Right renal pelvis (tissue), 4 donors: ENCODE data around the gene LTB. TPM values are rescaled to one million over a fixed set of nuclear protein-coding genes. Genes with fewer than 3 reads are reported as not detected.

Experiments used
- DNase-seq, 4 donors: peaks; one replicate each; pipeline ENCODE4 v3.0.0-alpha.2; 2013; ENCODE audit warnings: low read depth in 4 of 4, low spot score in 3 of 4, missing footprints in 1 of 4
- polyA plus RNA-seq, 4 donors: library from polyadenylated mRNA; unstranded; fragments of 120-200 nt; gene quantifications; one replicate each; pipeline ENCODE4 v1.2.1, GENCODE V29; 2013; ENCODE audit not compliant: insufficient read length in 4 of 4

Gene LTB
- polyA plus RNA-seq, 4 donors: 1.0 to 2.3 (median 1.2) TPM

- DNase-seq: no peak
Measured at GRCh38 chr6:31576897-31577578, 5.2 kb downstream of the LTB start.

DNA sequence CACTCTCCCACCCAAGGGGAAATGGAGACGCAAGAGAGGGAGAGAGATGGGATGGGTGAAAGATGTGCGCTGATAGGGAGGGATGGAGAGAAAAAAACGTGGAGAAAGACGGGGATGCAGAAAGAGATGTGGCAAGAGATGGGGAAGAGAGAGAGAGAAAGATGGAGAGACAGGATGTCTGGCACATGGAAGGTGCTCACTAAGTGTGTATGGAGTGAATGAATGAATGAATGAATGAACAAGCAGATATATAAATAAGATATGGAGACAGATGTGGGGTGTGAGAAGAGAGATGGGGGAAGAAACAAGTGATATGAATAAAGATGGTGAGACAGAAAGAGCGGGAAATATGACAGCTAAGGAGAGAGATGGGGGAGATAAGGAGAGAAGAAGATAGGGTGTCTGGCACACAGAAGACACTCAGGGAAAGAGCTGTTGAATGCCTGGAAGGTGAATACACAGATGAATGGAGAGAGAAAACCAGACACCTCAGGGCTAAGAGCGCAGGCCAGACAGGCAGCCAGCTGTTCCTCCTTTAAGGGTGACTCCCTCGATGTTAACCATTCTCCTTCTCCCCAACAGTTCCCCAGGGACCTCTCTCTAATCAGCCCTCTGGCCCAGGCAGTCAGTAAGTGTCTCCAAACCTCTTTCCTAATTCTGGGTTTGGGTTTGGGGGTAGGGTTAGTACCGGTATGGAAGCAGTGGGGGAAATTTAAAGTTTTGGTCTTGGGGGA is 6.1 kb downstream of the LTB start:
- DNase-seq: no peak

DNA sequence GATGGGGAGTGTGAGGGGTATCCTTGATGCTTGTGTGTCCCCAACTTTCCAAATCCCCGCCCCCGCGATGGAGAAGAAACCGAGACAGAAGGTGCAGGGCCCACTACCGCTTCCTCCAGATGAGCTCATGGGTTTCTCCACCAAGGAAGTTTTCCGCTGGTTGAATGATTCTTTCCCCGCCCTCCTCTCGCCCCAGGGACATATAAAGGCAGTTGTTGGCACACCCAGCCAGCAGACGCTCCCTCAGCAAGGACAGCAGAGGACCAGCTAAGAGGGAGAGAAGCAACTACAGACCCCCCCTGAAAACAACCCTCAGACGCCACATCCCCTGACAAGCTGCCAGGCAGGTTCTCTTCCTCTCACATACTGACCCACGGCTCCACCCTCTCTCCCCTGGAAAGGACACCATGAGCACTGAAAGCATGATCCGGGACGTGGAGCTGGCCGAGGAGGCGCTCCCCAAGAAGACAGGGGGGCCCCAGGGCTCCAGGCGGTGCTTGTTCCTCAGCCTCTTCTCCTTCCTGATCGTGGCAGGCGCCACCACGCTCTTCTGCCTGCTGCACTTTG is 6.8 kb downstream of the LTB start, which contains the start of gene TNF:
Gene TNF, plus strand, starts transcription at position 231 of the 567 bp plus-strand sequence. Its CDS starts 177 bp downstream, at position 408.
- DNase-seq: no peak

GRCh38 chr6:31574106-31575061 is 7.8 kb downstream of the LTB start:
- no peak for DNase-seq

- DNase-seq: no peak
Measured at GRCh38 chr6:31573239-31574105, 8.8 kb downstream of the LTB start.

DNA sequence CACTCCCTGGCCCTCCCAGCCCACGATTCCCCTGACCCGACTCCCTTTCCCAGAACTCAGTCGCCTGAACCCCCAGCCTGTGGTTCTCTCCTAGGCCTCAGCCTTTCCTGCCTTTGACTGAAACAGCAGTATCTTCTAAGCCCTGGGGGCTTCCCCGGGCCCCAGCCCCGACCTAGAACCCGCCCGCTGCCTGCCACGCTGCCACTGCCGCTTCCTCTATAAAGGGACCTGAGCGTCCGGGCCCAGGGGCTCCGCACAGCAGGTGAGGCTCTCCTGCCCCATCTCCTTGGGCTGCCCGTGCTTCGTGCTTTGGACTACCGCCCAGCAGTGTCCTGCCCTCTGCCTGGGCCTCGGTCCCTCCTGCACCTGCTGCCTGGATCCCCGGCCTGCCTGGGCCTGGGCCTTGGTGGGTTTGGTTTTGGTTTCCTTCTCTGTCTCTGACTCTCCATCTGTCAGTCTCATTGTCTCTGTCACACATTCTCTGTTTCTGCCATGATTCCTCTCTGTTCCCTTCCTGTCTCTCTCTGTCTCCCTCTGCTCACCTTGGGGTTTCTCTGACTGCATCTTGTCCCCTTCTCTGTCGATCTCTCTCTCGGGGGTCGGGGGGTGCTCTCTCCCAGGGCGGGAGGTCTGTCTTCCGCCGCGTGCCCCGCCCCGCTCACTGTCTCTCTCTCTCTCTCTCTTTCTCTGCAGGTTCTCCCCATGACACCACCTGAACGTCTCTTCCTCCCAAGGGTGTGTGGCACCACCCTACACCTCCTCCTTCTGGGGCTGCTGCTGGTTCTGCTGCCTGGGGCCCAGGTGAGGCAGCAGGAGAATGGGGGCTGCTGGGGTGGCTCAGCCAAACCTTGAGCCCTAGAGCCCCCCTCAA is 9.9 kb downstream of the LTB start, which contains the start of gene LTA:
Gene LTA, plus strand, starts transcription at position 249 of the 871 bp plus-strand sequence. Its CDS starts 454 bp downstream, at position 703.
- no peak for DNase-seq

GRCh38 chr6:31569861-31570536 is 12.2 kb downstream of the LTB start:
- DNase-seq: no peak

- DNase-seq: no peak
Measured at GRCh38 chr6:31568537-31568961, 13.7 kb downstream of the LTB start.

GRCh38 chr6:31567531-31568370 is 14.5 kb downstream of the LTB start:
- DNase-seq: no peak

DNA sequence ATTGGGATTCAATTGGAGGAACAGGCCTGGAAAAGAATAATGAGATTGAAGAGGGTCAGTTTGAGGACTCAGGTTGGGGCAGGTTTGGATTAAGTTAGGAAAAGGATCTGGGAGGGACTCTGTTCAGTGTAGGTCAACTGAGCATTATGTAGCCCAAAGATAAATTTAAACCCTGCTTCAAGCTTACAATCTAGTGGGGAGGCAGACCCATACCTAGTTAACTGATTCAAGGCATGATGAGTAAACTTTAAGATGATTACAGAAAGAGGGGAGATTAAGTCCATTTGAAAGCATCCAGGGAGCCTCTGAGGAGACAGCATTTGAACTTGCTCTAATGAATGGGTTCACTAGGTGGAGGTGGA is 21.5 kb downstream of the LTB start:
- no peak for DNase-seq

DNA sequence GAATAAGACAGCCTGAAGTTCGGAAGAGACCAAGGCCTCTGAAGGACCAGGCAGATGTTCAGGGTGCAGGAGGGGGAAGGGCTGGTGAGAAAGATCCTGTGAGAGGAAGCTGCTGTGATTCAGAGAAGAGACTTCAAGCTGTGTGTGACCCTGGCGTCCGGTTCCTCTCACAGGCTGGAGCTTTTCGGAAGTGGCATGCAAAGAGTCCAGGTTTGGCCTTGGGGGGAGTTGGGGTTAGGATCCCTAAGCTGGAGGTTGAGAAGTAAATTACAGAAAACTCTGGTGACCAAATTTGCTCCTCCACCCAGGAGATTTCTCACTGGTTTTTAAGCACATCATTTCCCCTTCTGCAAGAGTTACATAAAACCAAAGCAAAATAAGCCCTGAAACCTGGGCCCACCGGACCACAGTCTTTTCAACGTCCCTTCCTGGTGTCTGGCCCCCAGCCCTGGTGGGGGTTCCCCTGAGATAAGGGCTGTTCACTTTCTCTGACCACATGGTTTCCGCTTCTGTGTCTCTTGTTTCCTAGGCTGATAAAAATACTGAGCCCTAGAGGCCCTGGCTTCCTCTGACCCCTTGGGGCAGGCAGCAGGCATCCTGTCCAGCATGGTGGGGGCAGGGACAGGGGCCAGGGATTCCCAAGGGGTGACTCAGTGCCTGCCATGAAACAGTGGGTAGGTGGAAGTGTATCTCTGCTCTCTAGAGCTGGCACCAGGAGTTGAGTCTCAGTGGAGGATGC is 22.1 kb downstream of the LTB start:
- DNase-seq: no peak

- DNase-seq: no peak
Measured at GRCh38 chr6:31559606-31559957, 22.6 kb downstream of the LTB start.

DNA sequence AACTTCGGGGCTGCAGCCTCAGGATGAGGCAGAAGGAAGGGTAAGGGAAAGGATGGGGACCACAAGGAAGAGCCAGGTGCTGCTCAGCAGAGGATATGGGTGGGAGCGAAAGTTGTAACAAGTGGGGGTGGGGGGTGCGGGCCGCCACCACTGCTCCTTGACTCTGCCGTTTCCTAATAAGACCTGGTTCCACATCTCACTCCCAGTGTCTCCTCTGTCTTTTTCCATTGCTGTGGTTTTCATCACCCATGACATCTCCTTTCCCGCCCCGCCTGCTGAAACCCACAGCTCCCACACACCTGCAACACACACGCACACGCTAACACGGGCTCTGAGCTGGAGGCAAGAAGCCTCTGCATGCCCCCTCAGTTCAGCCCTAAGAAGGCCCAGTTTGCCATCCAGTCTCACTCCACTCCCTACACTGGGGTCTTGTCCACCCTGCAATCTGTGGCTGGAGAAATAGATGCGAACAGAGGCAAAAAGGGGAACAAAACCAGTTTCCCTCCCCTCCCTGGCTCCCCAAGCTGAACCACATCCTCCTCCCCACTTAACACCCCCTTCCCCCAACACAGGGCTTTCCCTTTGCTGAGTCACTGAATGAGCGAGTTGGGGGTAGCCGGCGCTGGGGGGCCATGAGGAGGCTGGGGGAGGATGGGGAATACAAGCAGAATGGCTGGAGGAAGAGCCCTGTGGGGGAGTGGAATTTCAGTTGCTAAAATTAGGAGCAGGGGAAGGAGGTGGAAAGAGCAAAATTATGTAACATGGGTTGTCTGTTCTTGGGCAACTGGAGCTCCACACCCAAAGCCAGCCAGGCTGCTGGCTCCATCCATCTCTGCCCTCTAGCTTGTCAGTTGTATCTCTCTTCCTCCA is 23.4 kb downstream of the LTB start:
- no peak for DNase-seq

DNA sequence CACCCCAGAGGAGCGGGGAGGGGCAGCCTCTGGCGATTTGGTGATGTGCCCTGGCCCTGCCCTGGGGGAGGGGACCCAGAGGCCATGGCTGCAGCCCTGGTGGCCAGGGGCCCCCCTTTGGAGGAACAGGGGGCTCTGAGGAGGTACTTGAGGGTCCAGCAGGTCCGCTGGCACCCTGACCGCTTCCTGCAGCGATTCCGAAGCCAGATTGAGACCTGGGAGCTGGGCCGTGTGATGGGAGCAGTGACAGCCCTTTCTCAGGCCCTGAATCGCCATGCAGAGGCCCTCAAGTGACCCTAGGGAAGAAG is 24.0 kb downstream of the LTB start:
- DNase-seq: no peak

DNA sequence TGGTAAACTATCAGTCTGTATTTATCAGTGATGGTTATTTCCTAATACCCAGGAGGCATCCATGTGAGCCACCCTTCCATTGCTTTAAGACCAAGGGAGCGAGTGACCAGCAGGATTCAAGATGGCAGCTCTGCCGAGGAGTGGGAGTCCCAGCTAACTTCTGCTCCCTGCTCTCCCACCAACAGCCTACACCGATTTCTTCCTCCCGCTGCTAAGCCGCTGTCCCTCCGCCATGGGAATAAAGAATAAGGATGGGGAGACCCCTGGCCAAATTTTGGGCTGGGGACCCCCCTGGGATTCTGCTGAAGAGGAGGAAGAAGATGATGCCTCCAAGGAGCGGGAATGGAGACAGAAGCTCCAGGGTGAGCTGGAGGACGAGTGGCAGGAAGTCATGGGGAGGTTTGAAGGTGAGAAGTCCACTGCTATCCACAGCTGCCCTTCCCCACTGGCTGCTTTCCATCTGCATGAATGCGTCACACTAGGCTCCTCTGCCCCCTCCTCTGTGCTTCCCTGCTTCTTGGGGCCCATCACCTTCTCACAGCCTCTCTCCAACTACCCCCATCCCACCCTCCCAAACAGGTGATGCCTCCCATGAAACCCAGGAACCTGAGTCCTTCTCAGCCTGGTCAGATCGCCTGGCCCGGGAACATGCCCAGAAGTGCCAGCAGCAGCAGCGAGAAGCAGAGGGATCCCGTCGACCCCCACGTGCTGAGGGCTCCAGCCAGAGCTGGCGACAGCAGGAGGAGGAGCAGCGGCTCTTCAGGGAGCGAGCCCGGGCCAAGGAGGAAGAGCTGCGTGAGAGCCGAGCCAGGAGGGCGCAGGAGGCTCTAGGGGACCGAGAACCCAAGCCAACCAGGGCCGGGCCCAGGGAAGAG is 24.5 kb downstream of the LTB start:
- DNase-seq: no peak
